SU-DHL-6 (cell line): ENCODE measurements around the gene TMEM134.

ENCODE experiments used
- H2AFZ ChIP-seq: fragments of 200-600 bp; sonication (generic); 2 replicates; pipeline ENCODE4 v1.6.1; 2014; ENCODE audit warnings: low read depth, mild to moderate bottlenecking, moderate library complexity, mixed read lengths, antibody characterized with exemption, low read length; ENCODE audit not compliant: severe bottlenecking
- H3F3A ChIP-seq: fragments of 200-600 bp; shearing (Covaris generic); 2 replicates; pipeline ENCODE4 v1.6.0; 2016; ENCODE audit warnings: antibody characterized with exemption, mild to moderate bottlenecking; ENCODE audit not compliant: insufficient read depth
- H3K27ac ChIP-seq: fragments of 200-600 bp; sonication (generic); 2 replicates; pipeline ENCODE4 v1.5.1; 2016; ENCODE audit warnings: low read depth, mild to moderate bottlenecking, low read length, moderate library complexity, mixed read lengths
- H3K27me3 ChIP-seq: fragments of 200-600 bp; sonication (generic), shearing (Covaris generic); 2 replicates; pipeline ENCODE4 v1.6.0; 2014; ENCODE audit warnings: mild to moderate bottlenecking, low read length
- H3K36me3 ChIP-seq: fragments of 200-600 bp; sonication (generic); 2 replicates; pipeline ENCODE4 v1.6.1; 2014; ENCODE audit warnings: mild to moderate bottlenecking, low read length, mixed read lengths
- H3K4me2 ChIP-seq: fragments of 300-600, 200-600 bp; shearing (Covaris generic), sonication (generic); 2 replicates; pipeline ENCODE4 v1.6.0; 2014; ENCODE audit warnings: low read length, low read depth, mild to moderate bottlenecking; ENCODE audit not compliant: poor library complexity, severe bottlenecking
- H3K4me3 ChIP-seq: fragments of 200-600 bp; sonication (generic); 2 replicates; pipeline ENCODE4 v1.5.1; 2014; ENCODE audit warnings: antibody characterized with exemption, low read length, mild to moderate bottlenecking, mixed read lengths; ENCODE audit not compliant: insufficient read depth, poor library complexity, severe bottlenecking
- H3K79me2 ChIP-seq: fragments of 200-600 bp; sonication (generic); 2 replicates; pipeline ENCODE4 v1.6.1; 2014; ENCODE audit warnings: mild to moderate bottlenecking, low read length, moderate library complexity; ENCODE audit not compliant: insufficient read depth
- H3K9ac ChIP-seq: fragments of 200-600 bp; sonication (generic); 2 replicates; pipeline ENCODE4 v1.7.0; 2014; ENCODE audit warnings: mild to moderate bottlenecking, low read length
- H3K9me2 ChIP-seq: fragments of 200-600 bp; sonication (generic); replicated peaks from 2 replicates; pipeline ENCODE4 v1.6.1; 2014; ENCODE audit warnings: low read length; ENCODE audit not compliant: insufficient read depth
- H3K9me3 ChIP-seq: fragments of 200-600 bp; sonication (generic); 2 replicates; pipeline ENCODE4 v1.6.1; 2014; ENCODE audit warnings: low read length, mixed read lengths; ENCODE audit not compliant: insufficient read depth
- H4K20me1 ChIP-seq: fragments of 200-600 bp; sonication (generic); 2 replicates; pipeline ENCODE4 v1.6.1; 2014; ENCODE audit warnings: low read depth, mild to moderate bottlenecking, antibody characterized with exemption, low read length, moderate library complexity, mixed read lengths
- CTCF ChIP-seq: fragments of 200-600 bp; sonication (generic); IDR thresholded peaks from one replicate; pipeline ENCODE4 v1.5.1; 2017; ENCODE audit warnings: antibody characterized with exemption, mild to moderate bottlenecking, low read length, moderate library complexity; ENCODE audit not compliant: insufficient read depth, poor library complexity, severe bottlenecking
- EZH2phosphoT487 ChIP-seq: fragments of 200-600 bp; sonication (generic), shearing (Covaris generic); conservative IDR thresholded peaks from 2 replicates; pipeline ENCODE4 v1.6.1; 2018; ENCODE audit warnings: mild to moderate bottlenecking, antibody characterized with exemption, low read length, moderate library complexity, mixed read lengths

The TMEM134 gene

GRCh38 chr11:67492801-67493547, 23.9 kb upstream of the TMEM134 start:
- Histone ChIP-seq H3K36me3 (no peaks in the 10 kb centered on the region), H3K9ac (no peak overlapping the region)

GRCh38 chr11:67492069-67492727, 23.1 kb upstream of the TMEM134 start:
- H3K79me2 ChIP-seq = no peaks in the 10 kb centered on the region
- H3K36me3 ChIP-seq = no peaks in the 10 kb centered on the region
- no peaks in the 10 kb centered on the region for H3K9me3 ChIP-seq
- no peak overlapping the region for H2AFZ ChIP-seq
- H3K9ac ChIP-seq = no peak overlapping the region
- no peaks in the 10 kb centered on the region for H4K20me1 ChIP-seq
- no peak for TF ChIP-seq CTCF
- no peak for TF ChIP-seq EZH2phosphoT487
- H3K9me2 ChIP-seq = no peaks in the 10 kb centered on the region
- H3K27ac ChIP-seq = no peak overlapping the region
- H3K27me3 ChIP-seq = no peaks in the 10 kb centered on the region
- H3K4me2 ChIP-seq = no peak overlapping the region
- no peak overlapping the region for H3K4me3 ChIP-seq
- no peaks in the 10 kb centered on the region for H3F3A ChIP-seq

More at GRCh38 chr11:67492801-67493547, 23.9 kb upstream of the TMEM134 start:
- Histone ChIP-seq H3K79me2 (no peaks in the 10 kb centered on the region), H3K9me2 (no peaks in the 10 kb centered on the region), H3K27ac (no peak overlapping the region), H3K9me3 (no peaks in the 10 kb centered on the region), H3F3A (no peaks in the 10 kb centered on the region), H3K27me3 (no peaks in the 10 kb centered on the region), H4K20me1 (no peaks in the 10 kb centered on the region), H3K4me2 (no peak overlapping the region), H2AFZ (no peak overlapping the region), H3K4me3 (no peak overlapping the region)
- TF ChIP-seq EZH2phosphoT487 = no peak
- no peak for TF ChIP-seq CTCF

DNA sequence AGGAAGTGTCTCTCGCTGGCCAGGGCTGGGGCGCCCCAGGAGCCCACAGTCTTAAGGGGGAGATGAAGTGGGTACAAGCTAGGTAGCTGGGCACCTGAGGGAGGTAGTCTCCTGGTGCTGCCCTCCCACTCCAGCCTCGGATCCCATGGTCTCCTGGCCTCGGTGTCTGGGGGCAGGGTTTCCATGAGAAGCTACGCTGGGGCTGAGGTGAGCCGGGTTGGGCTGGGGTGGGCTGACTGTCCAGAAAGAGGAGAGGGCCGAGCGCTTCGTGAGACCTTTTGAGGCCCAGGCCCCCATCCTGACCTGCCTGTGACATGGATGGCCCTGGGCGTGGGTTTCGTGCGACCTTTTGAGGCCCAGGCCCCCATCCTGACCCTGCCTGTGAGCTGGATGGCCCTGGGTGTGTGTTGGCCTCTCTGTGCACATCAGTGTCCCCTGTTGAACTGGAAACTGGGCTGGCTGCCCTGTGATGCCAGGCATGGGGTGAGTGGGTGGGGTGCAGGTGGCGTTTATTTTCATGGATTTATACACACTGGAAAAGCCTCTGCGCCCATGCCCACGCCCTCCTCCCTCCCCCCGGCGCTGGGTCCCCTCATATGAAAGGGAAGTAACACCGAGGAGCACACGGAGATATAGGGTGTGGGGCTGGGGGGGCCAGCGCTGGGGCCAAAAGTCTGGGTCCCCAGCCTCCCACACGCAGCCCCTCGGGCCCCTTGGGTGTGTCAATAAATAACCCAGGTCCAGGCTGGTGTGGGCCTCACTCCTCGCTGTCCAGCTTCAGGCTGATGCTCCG, 22.4 kb upstream of the TMEM134 start:
- no peaks in the 10 kb centered on the region for H4K20me1 ChIP-seq
- H3K9ac ChIP-seq = no peak overlapping the region
- no peak overlapping the region for H3K27ac ChIP-seq
- no peaks in the 10 kb centered on the region for H3K9me2 ChIP-seq
- H3K4me3 ChIP-seq = no peak overlapping the region
- H2AFZ ChIP-seq = no peak overlapping the region
- no peaks in the 10 kb centered on the region for H3K36me3 ChIP-seq
- H3K4me2 ChIP-seq = no peak overlapping the region
- no peaks in the 10 kb centered on the region for H3F3A ChIP-seq
- TF ChIP-seq EZH2phosphoT487 (no peak), CTCF (no peak)
- no peaks in the 10 kb centered on the region for H3K9me3 ChIP-seq
- peaks cover 5% of the 10 kb centered on the region for H3K79me2 ChIP-seq
- no peaks in the 10 kb centered on the region for H3K27me3 ChIP-seq
